ENCODE results near the gene PDLIM1. TPM values are rescaled to one million over a fixed set of nuclear protein-coding genes. Genes with fewer than 3 reads are reported as not detected.

The PDLIM1 gene
- total and polyA plus RNA-seq, 2 donors (not counting 1 experiment from before 2014, with no cell fraction given), result 24.3 to 390 TPM

DNA sequence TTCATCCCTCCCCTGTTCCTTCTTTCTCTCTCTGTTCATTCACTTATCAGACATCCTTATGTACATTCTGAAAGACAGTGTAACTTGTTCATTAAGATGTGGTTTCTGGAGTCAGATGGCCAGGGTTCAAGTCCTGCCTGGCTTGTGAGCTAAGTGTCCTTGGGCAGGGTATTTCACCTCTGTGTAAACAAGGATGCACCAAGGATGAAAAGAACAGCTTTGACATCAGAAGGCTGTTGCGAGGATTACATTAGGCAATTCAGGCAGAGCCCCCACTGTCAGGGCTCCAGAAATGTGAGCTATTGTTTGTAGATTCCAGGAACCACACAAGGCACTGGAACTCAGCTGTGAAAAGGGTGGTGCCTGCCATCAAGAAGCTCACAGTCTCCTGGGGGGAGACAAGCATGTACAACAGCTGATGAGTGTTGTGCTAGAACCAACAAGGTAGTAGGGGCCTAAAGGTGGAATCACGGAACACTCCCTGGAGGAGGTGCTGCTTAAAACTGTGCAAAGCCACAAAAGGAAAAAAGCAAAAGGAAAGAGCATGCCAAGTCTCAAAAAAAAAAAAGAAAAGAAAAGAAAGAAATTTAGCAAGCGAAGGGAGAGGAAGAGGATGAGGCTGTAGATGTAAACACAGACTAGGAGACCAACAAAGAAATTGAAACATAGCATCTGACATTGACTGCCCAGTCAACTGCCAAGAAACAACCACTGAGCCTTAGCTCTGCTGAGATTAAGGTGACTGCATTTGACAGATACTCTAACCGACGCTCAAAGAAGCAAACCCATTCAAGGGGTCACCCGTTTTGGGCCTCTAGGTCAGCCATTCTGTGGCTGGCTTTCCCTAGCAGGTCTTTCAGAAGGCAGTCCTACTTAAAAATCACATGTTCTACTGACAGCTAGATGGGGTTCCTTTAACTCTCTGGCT is 12.5 kb downstream of the PDLIM1 start:
- no peaks in the 10 kb centered on the region for H3K27me3 ChIP-seq (ENCODE audit: control insufficient read depth, insufficient read depth, low read length)
- H3K9me3 ChIP-seq (ENCODE audit: control insufficient read depth, insufficient read depth, low read depth, low read length), result no peaks in the 10 kb centered on the region
- no peak overlapping the region for H3K4me3 ChIP-seq (replicated peaks in 1 of 4; ENCODE audit: control extremely low read depth in 1 of 4, insufficient read depth in 1 of 4, low read depth in 3 of 4, low read length in 4 of 4)
- H3K27ac ChIP-seq (ENCODE audit: insufficient read depth, low read length), result peak overlapping the region; percentile 59
- H3K4me2 ChIP-seq (ENCODE audit: extremely low read depth, insufficient read depth, low read length), result peak overlapping the region; percentile 36
- no peak for TF ChIP-seq EZH2 (IDR thresholded peaks at IDR 0.05; ENCODE audit: low read length, missing control alignments)
- TF ChIP-seq, protein P1, sequence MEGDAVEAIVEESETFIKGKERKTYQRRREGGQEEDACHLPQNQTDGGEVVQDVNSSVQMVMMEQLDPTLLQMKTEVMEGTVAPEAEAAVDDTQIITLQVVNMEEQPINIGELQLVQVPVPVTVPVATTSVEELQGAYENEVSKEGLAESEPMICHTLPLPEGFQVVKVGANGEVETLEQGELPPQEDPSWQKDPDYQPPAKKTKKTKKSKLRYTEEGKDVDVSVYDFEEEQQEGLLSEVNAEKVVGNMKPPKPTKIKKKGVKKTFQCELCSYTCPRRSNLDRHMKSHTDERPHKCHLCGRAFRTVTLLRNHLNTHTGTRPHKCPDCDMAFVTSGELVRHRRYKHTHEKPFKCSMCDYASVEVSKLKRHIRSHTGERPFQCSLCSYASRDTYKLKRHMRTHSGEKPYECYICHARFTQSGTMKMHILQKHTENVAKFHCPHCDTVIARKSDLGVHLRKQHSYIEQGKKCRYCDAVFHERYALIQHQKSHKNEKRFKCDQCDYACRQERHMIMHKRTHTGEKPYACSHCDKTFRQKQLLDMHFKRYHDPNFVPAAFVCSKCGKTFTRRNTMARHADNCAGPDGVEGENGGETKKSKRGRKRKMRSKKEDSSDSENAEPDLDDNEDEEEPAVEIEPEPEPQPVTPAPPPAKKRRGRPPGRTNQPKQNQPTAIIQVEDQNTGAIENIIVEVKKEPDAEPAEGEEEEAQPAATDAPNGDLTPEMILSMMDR (conservative IDR thresholded peaks at IDR 0.05 in 1 of 2, IDR thresholded peaks at IDR 0.05 in 1 of 2; ENCODE audit: low read depth in 1 of 2, low read length in 2 of 2), result no peak
- no peak overlapping the region for H3K9ac ChIP-seq (ENCODE audit: insufficient read depth, low read length)
- no peaks in the 10 kb centered on the region for H3K36me3 ChIP-seq (ENCODE audit: control insufficient read depth, insufficient read depth, low read length)
- no peaks in the 10 kb centered on the region for H4K20me1 ChIP-seq (ENCODE audit: control insufficient read depth, extremely low read depth, insufficient read depth, low read length)
- DNase-seq (ENCODE audit: low read depth in 2 of 2), result peak; percentile 60 to 72
- no peak overlapping the region for H2AFZ ChIP-seq (ENCODE audit: low read length)
- H3K4me1 ChIP-seq (ENCODE audit: control insufficient read depth, extremely low read depth, insufficient read depth, low read length), result peaks cover 35% of the 10 kb centered on the region
- peaks cover 72% of the 10 kb centered on the region for H3K79me2 ChIP-seq (ENCODE audit: control insufficient read depth, insufficient read depth, low read length)

DNA sequence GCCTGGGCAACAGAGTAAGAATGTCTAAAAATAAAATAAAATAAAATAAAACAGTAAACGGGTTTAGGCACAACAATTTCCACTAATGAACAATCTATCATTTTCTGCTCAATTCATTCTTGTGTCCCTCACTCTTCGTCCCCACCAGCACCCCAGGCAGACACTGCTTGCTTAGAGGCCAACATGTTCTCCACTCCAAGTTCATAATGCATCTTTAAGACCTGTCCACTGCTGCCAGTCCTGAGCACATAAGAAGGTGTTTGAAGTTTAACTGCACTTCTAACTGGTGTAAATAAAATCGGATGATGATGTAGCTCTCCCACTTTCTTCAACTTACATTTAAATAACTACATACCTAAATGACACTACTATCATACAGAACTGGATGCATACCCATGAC is 13.2 kb downstream of the PDLIM1 start:
- peaks cover 71% of the 10 kb centered on the region for H3K79me2 ChIP-seq (ENCODE audit: control insufficient read depth, insufficient read depth, low read length)
- no peak overlapping the region for H3K4me2 ChIP-seq (ENCODE audit: extremely low read depth, insufficient read depth, low read length)
- H4K20me1 ChIP-seq (ENCODE audit: control insufficient read depth, extremely low read depth, insufficient read depth, low read length), result no peaks in the 10 kb centered on the region

DNA sequence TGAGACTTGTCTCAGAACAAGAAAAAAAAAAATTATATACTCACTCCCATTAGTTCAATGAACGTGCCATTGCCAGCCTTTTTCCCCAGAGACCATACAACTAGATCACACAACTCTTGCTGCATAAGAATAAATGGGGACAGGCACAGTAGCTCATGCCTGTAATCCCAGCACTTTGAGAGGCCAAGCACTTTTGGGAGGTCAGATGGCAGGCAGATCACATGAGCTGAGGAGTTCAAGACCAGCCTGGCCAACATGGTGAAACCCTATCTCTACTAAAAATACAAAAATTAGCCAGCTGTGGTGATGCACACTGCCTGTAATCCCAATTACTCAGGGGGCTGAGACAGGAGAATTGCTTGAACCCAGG is 13.6 kb downstream of the PDLIM1 start:
- Histone ChIP-seq H4K20me1 (ENCODE audit: control insufficient read depth, extremely low read depth, insufficient read depth, low read length) (no peaks in the 10 kb centered on the region), H3K36me3 (ENCODE audit: control insufficient read depth, insufficient read depth, low read length) (no peaks in the 10 kb centered on the region), H3K9me3 (ENCODE audit: control insufficient read depth, insufficient read depth, low read depth, low read length) (no peaks in the 10 kb centered on the region), H3K4me3 (replicated peaks in 1 of 4; ENCODE audit: control extremely low read depth in 1 of 4, insufficient read depth in 1 of 4, low read depth in 3 of 4, low read length in 4 of 4) (no peak overlapping the region), H3K9ac (ENCODE audit: insufficient read depth, low read length) (no peak overlapping the region), H3K79me2 (ENCODE audit: control insufficient read depth, insufficient read depth, low read length) (peaks cover 68% of the 10 kb centered on the region), H3K27ac (ENCODE audit: insufficient read depth, low read length) (peak overlapping the region; percentile 71), H3K4me2 (ENCODE audit: extremely low read depth, insufficient read depth, low read length) (no peak overlapping the region), H2AFZ (ENCODE audit: low read length) (no peak overlapping the region), H3K4me1 (ENCODE audit: control insufficient read depth, extremely low read depth, insufficient read depth, low read length) (peaks cover 38% of the 10 kb centered on the region), H3K27me3 (ENCODE audit: control insufficient read depth, insufficient read depth, low read length) (no peaks in the 10 kb centered on the region)
- DNase-seq (ENCODE audit: low read depth in 2 of 2), result no peak
- TF ChIP-seq, protein P1 (conservative IDR thresholded peaks at IDR 0.05 in 1 of 2, IDR thresholded peaks at IDR 0.05 in 1 of 2; ENCODE audit: low read depth in 1 of 2, low read length in 2 of 2), result no peak
- TF ChIP-seq EZH2 (IDR thresholded peaks at IDR 0.05; ENCODE audit: low read length, missing control alignments), result no peak

More for the DNA sequence above, 13.2 kb downstream of the PDLIM1 start:
- no peaks in the 10 kb centered on the region for H3K27me3 ChIP-seq (ENCODE audit: control insufficient read depth, insufficient read depth, low read length)
- H3K27ac ChIP-seq (ENCODE audit: insufficient read depth, low read length), result peak overlapping the region; percentile 71
- peaks cover 38% of the 10 kb centered on the region for H3K4me1 ChIP-seq (ENCODE audit: control insufficient read depth, extremely low read depth, insufficient read depth, low read length)
- DNase-seq (ENCODE audit: low read depth in 2 of 2), result no peak
- H3K4me3 ChIP-seq (replicated peaks in 1 of 4; ENCODE audit: control extremely low read depth in 1 of 4, insufficient read depth in 1 of 4, low read depth in 3 of 4, low read length in 4 of 4), result no peak overlapping the region
- TF ChIP-seq EZH2 (IDR thresholded peaks at IDR 0.05; ENCODE audit: low read length, missing control alignments), result no peak
- TF ChIP-seq, protein P1 (conservative IDR thresholded peaks at IDR 0.05 in 1 of 2, IDR thresholded peaks at IDR 0.05 in 1 of 2; ENCODE audit: low read depth in 1 of 2, low read length in 2 of 2), result no peak
- H3K36me3 ChIP-seq (ENCODE audit: control insufficient read depth, insufficient read depth, low read length), result no peaks in the 10 kb centered on the region
- no peaks in the 10 kb centered on the region for H3K9me3 ChIP-seq (ENCODE audit: control insufficient read depth, insufficient read depth, low read depth, low read length)
- no peak overlapping the region for H2AFZ ChIP-seq (ENCODE audit: low read length)
- H3K9ac ChIP-seq (ENCODE audit: insufficient read depth, low read length), result no peak overlapping the region
